OCI-LY3 (cell line): ENCODE data around the gene AK6.
"Not testable (repeated sequence)": the region's sequence is repeated elsewhere in the genome, so short reads cannot be mapped to it uniquely, and the experiment has no call there.

Experiments used
- H2AFZ ChIP-seq: fragments of 200-600, 300-600 bp; shearing (Covaris generic); 2 replicates; pipeline ENCODE4 v1.6.0; 2014; ENCODE audit warnings: antibody characterized with exemption, low read depth, low read length
- H3K27ac ChIP-seq: fragments of 200-600, 300-600 bp; sonication (generic); 2 replicates; pipeline ENCODE4 v1.5.1; 2014; ENCODE audit warnings: mild to moderate bottlenecking, low read length, moderate library complexity, mixed read lengths
- H3K27me3 ChIP-seq: fragments of 200-600, 300-600 bp; sonication (generic); 2 replicates; pipeline ENCODE4 v1.6.1; 2014; ENCODE audit warnings: low read depth, low read length, mixed read lengths
- H3K36me3 ChIP-seq: fragments of 200-600, 300-600 bp; sonication (generic); replicated peaks from 2 replicates; pipeline ENCODE3; 2014; ENCODE audit warnings: low read depth, low read length, mixed read lengths
- H3K4me1 ChIP-seq: fragments of 300-600, 200-600 bp; sonication (generic); 2 replicates; pipeline ENCODE4 v1.6.1; 2014; ENCODE audit warnings: low read length, mixed read lengths
- H3K4me2 ChIP-seq: fragments of 200-600, 300-600 bp; sonication (generic); 2 replicates; pipeline ENCODE4 v1.6.1; 2014; ENCODE audit warnings: low read length, mixed read lengths
- H3K4me3 ChIP-seq: fragments of 300-600, 200-600 bp; sonication (generic); 2 replicates; pipeline ENCODE4 v1.5.1; 2014; ENCODE audit warnings: antibody characterized with exemption, mild to moderate bottlenecking, low read length, moderate library complexity
- H3K79me2 ChIP-seq: fragments of 300-600, 200-600 bp; shearing (Covaris generic); 2 replicates; pipeline ENCODE4 v1.6.1; 2014; ENCODE audit warnings: mild to moderate bottlenecking, low read length, mixed read lengths
- H3K9ac ChIP-seq: fragments of 300-600, 200-600 bp; shearing (Covaris generic); 2 replicates; pipeline ENCODE4 v1.6.0; 2014; ENCODE audit warnings: mild to moderate bottlenecking, low read length, moderate library complexity
- H3K9me3 ChIP-seq: fragments of 200-600, 300-600 bp; shearing (Covaris generic); 2 replicates; pipeline ENCODE4 v1.6.1; 2014; ENCODE audit warnings: low read length, mixed read lengths; ENCODE audit not compliant: insufficient read depth
- H4K20me1 ChIP-seq: fragments of 200-600, 300-600 bp; sonication (generic); 2 replicates; pipeline ENCODE4 v1.6.1; 2016; ENCODE audit warnings: low read length, mixed read lengths; ENCODE audit not compliant: insufficient read depth
- EZH2phosphoT487 ChIP-seq: fragments of 200-600 bp; shearing (Covaris generic); IDR thresholded peaks from 2 replicates; pipeline ENCODE4 v1.6.1; 2018; ENCODE audit warnings: antibody characterized with exemption, mixed run types, low read depth
- TF ChIP-seq, protein P1 (sequence below): fragments of 200-600, 300-600 bp; sonication (generic); IDR thresholded peaks from 2 replicates; pipeline ENCODE4 v1.5.1; 2014; ENCODE audit warnings: antibody characterized with exemption, low read length, low read depth

Gene AK6

DNA sequence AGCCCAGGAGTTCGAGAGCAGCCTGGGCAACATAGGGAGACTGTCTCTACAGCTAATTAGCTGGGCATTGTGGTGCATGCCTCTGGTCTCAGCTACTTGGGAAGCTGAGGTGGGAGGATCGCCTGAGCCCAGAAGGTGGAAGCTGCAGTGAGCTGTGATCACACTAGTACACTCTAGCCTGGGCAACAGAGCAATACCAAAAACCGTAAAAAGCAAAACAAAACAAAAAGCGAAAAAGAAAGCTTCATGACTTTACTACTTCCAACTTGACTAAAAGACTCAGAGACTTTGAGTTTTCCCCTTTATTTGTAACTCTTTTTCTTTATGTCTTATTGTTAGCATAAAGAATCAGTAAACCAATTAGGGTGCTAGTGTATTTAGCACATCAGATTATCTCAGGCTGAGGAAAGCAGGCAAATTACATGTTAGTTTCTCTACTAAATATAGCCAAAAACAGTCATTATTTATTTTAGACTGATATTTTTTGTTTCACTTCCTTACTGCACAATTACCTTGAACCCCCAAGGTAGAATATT, 5.7 kb upstream of the AK6 start:
- Histone ChIP-seq H4K20me1 (no peaks in the 10 kb centered on the region), H3K4me3 (no peak overlapping the region), H3K79me2 (peaks cover 26% of the 10 kb centered on the region), H3K27ac (peak overlapping the region; percentile 45), H3K9me3 (no peaks in the 10 kb centered on the region), H3K36me3 (peaks cover 5% of the 10 kb centered on the region), H3K27me3 (no peaks in the 10 kb centered on the region), H3K4me1 (peaks cover 15% of the 10 kb centered on the region), H3K4me2 (peak overlapping the region; percentile 32), H2AFZ (no peak overlapping the region), H3K9ac (no peak overlapping the region)
- TF ChIP-seq, protein P1, sequence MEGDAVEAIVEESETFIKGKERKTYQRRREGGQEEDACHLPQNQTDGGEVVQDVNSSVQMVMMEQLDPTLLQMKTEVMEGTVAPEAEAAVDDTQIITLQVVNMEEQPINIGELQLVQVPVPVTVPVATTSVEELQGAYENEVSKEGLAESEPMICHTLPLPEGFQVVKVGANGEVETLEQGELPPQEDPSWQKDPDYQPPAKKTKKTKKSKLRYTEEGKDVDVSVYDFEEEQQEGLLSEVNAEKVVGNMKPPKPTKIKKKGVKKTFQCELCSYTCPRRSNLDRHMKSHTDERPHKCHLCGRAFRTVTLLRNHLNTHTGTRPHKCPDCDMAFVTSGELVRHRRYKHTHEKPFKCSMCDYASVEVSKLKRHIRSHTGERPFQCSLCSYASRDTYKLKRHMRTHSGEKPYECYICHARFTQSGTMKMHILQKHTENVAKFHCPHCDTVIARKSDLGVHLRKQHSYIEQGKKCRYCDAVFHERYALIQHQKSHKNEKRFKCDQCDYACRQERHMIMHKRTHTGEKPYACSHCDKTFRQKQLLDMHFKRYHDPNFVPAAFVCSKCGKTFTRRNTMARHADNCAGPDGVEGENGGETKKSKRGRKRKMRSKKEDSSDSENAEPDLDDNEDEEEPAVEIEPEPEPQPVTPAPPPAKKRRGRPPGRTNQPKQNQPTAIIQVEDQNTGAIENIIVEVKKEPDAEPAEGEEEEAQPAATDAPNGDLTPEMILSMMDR, result no peak
- TF ChIP-seq EZH2phosphoT487, result no peak

DNA sequence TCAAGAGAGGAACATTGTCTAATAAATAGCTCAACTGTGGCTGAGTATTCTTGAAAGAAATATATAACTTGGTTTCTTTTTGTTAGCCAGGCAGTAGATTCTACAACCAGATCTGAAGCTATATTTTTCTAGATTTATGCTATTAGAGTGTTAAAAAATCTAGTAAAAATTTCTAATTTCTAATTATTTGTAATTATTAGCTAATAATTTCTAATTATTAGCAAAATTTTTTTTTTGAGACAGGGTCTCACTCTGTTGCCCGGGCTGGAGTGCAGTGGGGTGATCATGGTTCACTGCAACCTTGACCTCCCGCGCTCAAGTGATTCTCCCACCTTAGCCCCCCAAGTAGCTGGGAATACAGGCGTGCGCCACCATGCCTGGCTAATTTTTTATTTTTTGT, 3.1 kb upstream of the AK6 start:
- peaks cover 5% of the 10 kb centered on the region for H3K36me3 ChIP-seq
- no peak overlapping the region for H3K4me2 ChIP-seq
- H3K27ac ChIP-seq, result no peak overlapping the region
- peaks cover 3% of the 10 kb centered on the region; the same call in 1 of the 2 replicates for H4K20me1 ChIP-seq
- peaks cover 24% of the 10 kb centered on the region for H3K4me1 ChIP-seq
- H3K4me3 ChIP-seq, result no peak overlapping the region
- H3K9ac ChIP-seq, result no peak overlapping the region
- H3K79me2 ChIP-seq, result peaks cover 52% of the 10 kb centered on the region
- no peak for TF ChIP-seq EZH2phosphoT487
- TF ChIP-seq, protein P1, result no peak
- H3K27me3 ChIP-seq, result no peaks in the 10 kb centered on the region
- no peak overlapping the region for H2AFZ ChIP-seq
- H3K9me3 ChIP-seq, result no peaks in the 10 kb centered on the region

DNA sequence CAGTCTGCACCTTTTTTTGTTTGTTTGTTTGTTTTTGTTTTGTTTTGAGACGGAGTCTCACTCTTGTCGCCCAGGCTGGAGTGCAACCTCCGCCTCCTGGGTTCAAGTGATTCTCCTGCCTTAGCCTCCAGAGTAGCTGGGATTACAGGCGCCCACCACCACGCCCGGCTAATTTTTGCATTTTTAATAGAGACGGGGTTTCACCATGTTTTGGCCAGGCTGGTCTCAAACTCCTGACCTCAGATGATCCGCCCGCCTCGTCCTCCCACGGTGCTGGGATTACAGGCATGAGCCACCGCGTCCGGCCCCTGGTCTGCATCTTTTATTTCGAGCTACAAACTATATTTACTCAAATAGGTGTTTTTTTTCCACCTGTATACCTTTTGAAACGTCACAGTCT, 1.0 kb upstream of the AK6 start:
- H3K4me1 ChIP-seq, result peaks cover 24% of the 10 kb centered on the region
- peak overlapping the region; percentile 88 for H3K4me2 ChIP-seq
- peak overlapping the region; percentile 100 for H3K4me3 ChIP-seq
- peak overlapping the region; percentile 32; the same call in 1 of the 2 replicates for H2AFZ ChIP-seq
- peak overlapping the region; percentile 95 for H3K9ac ChIP-seq
- peak overlapping the region; percentile 85; the same call in 1 of the 2 replicates for H3K27ac ChIP-seq
- not testable (repeated sequence) for H3K27me3 ChIP-seq, H4K20me1 ChIP-seq, H3K36me3 ChIP-seq, H3K9me3 ChIP-seq
- peaks cover 72% of the 10 kb centered on the region for H3K79me2 ChIP-seq

DNA sequence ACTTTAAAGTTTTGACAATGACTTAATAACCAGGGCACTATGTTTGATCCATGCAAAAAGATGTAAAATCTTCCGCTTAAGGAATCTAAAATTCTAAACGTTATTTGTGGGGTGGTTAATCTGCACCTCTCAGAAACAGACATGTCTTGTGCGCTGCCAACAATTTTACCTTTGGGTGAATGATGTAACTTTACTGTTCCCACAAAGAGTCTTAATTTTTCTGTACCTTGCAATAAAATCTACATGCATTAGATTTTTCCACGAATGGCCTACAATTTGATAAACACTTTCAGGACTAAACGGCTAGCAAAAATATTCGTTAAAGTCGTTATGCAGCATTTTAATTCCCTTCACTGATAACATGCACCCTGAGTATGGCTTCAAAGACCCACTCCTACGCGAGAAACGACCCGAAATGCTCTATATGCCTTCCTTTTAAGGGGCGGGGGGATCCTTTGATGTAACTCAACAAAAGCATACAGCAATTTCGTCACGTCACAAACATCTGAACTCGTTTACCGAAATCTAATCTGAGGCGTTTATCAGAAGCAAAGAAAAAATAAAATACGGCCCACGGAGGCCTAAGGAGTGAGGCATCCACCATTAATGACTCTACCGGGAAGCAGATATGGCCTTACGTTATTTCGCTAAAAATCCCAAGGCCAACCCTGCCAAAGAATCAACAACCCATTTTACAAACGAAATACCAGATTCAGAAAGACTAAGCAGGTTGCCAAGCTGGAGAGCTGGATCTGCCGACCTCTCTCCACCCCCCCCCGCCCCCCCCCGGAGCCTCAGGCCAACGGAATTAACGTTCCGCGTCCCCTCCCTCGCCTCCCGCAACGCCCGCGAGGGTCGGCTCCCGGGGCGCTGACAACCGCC, 621 bp downstream of the AK6 start:
- Histone ChIP-seq H3K79me2 (peaks cover 88% of the 10 kb centered on the region), H3K9me3 (no peaks in the 10 kb centered on the region), H2AFZ (peak overlapping the region; percentile 32; the same call in 1 of the 2 replicates)

More for the DNA sequence above, 621 bp downstream of the AK6 start:
- H3K36me3 ChIP-seq, result peaks cover 14% of the 10 kb centered on the region
- peak overlapping the region; percentile 100 for H3K4me3 ChIP-seq
- no peaks in the 10 kb centered on the region for H3K27me3 ChIP-seq
- peak overlapping the region; percentile 85 for H3K27ac ChIP-seq
- H3K4me2 ChIP-seq, result peak overlapping the region; percentile 93
- peaks cover 14% of the 10 kb centered on the region for H3K4me1 ChIP-seq
- TF ChIP-seq, protein P1, result no peak
- no peak for TF ChIP-seq EZH2phosphoT487
- H4K20me1 ChIP-seq, result peaks cover 3% of the 10 kb centered on the region; the same call in 1 of the 2 replicates
- peak overlapping the region; percentile 95 for H3K9ac ChIP-seq
